PC-9 (cell line): ENCODE data around the gene PCSK9. TPM values are rescaled to one million over a fixed set of nuclear protein-coding genes. Genes with fewer than 3 reads are reported as not detected.

Experiments
- BruUV-seq: library from RNA; stranded (reverse); fragments of 400-500 nt; replicated peaks from 2 replicates; lab custom pipeline; 2021; lab: Mats Ljungman, UMichigan
- CTCF ChIA-PET: fragments of 300-600 bp; sonication (Branson Sonifier 250); formaldehyde crosslinking; loops from one replicate; lab custom pipeline; 2022; ENCODE audit warnings: antibody characterized with exemption; lab: Charles Lee
- POLR2A ChIA-PET: fragments of 300-600 bp; sonication (Branson Sonifier 250); formaldehyde crosslinking; loops from one replicate; lab custom pipeline; 2022; ENCODE audit warnings: antibody characterized with exemption; ENCODE audit not compliant: unreplicated experiment; lab: Charles Lee
- DNase-seq, 2 experiments: peaks; one replicate each; pipeline versions ENCODE4 v3.0.0 to v3.0.0-alpha.2; 2015 to 2022; ENCODE audit warnings: mixed read lengths in 1 of 2
- H2AFZ ChIP-seq: fragments of 200-600 bp; sonication (generic); 2 replicates; pipeline ENCODE4 v1.8.1; 2017; ENCODE audit warnings: antibody characterized with exemption
- H3F3A ChIP-seq: fragments of 200-600 bp; sonication (generic); 2 replicates; pipeline ENCODE4 v1.8.1; 2017; ENCODE audit warnings: antibody characterized with exemption, mild to moderate bottlenecking, low read depth; ENCODE audit not compliant: insufficient read depth
- H3K27ac ChIP-seq: fragments of 200-600 bp; sonication (generic); 2 replicates; pipeline ENCODE4 v1.6.1; 2016; ENCODE audit warnings: mixed run types
- H3K27me3 ChIP-seq: fragments of 200-600 bp; sonication (generic); 2 replicates; pipeline ENCODE4 v1.6.1; 2016; ENCODE audit warnings: low read depth, mixed run types; ENCODE audit not compliant: insufficient read depth
- H3K36me3 ChIP-seq: fragments of 200-600 bp; sonication (generic); 2 replicates; pipeline ENCODE4 v1.6.1; 2016; ENCODE audit warnings: low read depth, mixed run types
- H3K4me1 ChIP-seq: fragments of 200-600 bp; sonication (generic); replicated peaks from 2 replicates; pipeline ENCODE4 v1.6.1; 2016; ENCODE audit warnings: mixed run types; ENCODE audit not compliant: insufficient read depth
- H3K4me2 ChIP-seq: fragments of 200-600 bp; sonication (generic); 2 replicates; pipeline ENCODE4 v1.6.1; 2017; ENCODE audit warnings: mixed run types
- H3K4me3 ChIP-seq: fragments of 200-600 bp; sonication (generic); 2 replicates; pipeline ENCODE4 v1.6.1; 2016; ENCODE audit warnings: mixed run types
- H3K79me2 ChIP-seq: fragments of 200-600 bp; sonication (generic); 2 replicates; pipeline ENCODE4 v1.6.1; 2017; ENCODE audit warnings: low read depth, mixed run types
- H3K9me2 ChIP-seq: fragments of 200-600 bp; sonication (generic); 2 replicates; pipeline ENCODE4 v1.8.1; 2017; ENCODE audit warnings: mild to moderate bottlenecking; ENCODE audit not compliant: insufficient read depth
- H3K9me3 ChIP-seq: fragments of 200-600 bp; sonication (generic); 2 replicates; pipeline ENCODE4 v1.8.1; 2016; ENCODE audit warnings: low read depth; ENCODE audit not compliant: insufficient read depth
- H4K20me1 ChIP-seq: fragments of 200-600 bp; sonication (generic); 2 replicates; pipeline ENCODE4 v1.8.1; 2017; ENCODE audit not compliant: insufficient read depth
- CTCF ChIP-seq: fragments of 200-600 bp; sonication (generic); conservative IDR thresholded peaks from 2 replicates; pipeline ENCODE4 v1.6.1; 2017; ENCODE audit warnings: mixed run types, antibody characterized with exemption, mild to moderate bottlenecking, moderate library complexity
- EZH2 ChIP-seq: fragments of 200-600 bp; sonication (generic); IDR thresholded peaks from 2 replicates; pipeline ENCODE4 v1.8.0; 2017; ENCODE audit warnings: antibody characterized with exemption, low read depth
- intact Hi-C: fragments of 100-400 bp; cut with micrococcal nuclease; formaldehyde crosslinking; loops from one replicate; pipeline ENCODE4 v1.10.0; 2022; ENCODE audit not compliant: unreplicated experiment
- total RNA-seq: library from RNA; stranded (reverse); gene quantifications from 2 replicates; pipeline ENCODE4 v1.2.3, GENCODE V29; 2021

The PCSK9 gene
- total RNA-seq, 1 experiment from 2014 or later = 133 TPM

GRCh38 chr1:55049914-55050278, 10.5 kb downstream of the PCSK9 start:
- BruUV-seq = no TSS peak
- no peak for DNase-seq
- no peaks in the 10 kb centered on the region for H3K27me3 ChIP-seq
- ChIA-PET CTCF (interaction anchor here (0.6 kb wide), 2 partner anchors 102 to 702 kb away, joined by 3 to 6 read pairs; no protein-coding TSS in a partner anchor), POLR2A (no interaction called here)
- H3K27ac ChIP-seq = no peak overlapping the region
- H3K36me3 ChIP-seq = no peaks in the 10 kb centered on the region; the same call in 1 of the 2 replicates
- no peak overlapping the region for H3K4me3 ChIP-seq
- no peak overlapping the region for H2AFZ ChIP-seq
- H3K9me3 ChIP-seq = no peaks in the 10 kb centered on the region
- no peaks in the 10 kb centered on the region for H3K79me2 ChIP-seq
- no peaks in the 10 kb centered on the region for H3F3A ChIP-seq
- intact Hi-C loops = no loop called here
- TF ChIP-seq EZH2 (no peak), CTCF (no peak)
- H3K4me1 ChIP-seq = no peaks in the 10 kb centered on the region
- H3K9me2 ChIP-seq = no peaks in the 10 kb centered on the region
- no peak overlapping the region for H3K4me2 ChIP-seq
- H4K20me1 ChIP-seq = no peaks in the 10 kb centered on the region

DNA sequence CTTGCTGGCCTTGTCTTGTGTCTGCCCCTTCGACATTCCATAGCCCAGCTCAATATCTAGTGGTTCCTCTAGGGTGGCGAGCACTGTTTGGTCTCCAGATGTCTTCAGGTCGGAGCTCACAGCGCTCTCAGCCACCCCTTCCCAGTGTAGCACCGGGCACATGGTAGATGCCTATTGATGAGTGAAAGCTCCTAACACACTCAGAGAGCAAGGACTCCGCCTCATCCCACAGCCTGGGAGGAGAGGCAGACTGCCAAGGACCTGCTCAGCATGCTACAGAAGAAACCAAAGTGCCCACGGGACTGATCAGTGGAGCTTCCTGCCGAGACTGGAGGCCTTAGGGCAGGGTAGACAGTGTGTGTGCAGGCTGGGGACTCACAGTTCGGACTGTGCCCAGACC, 10.9 kb downstream of the PCSK9 start:
- no peaks in the 10 kb centered on the region; the same call in 1 of the 2 replicates for H3K36me3 ChIP-seq
- TF ChIP-seq EZH2 (no peak), CTCF (no peak)
- no peak overlapping the region for H3K4me2 ChIP-seq
- no peaks in the 10 kb centered on the region for H3K9me2 ChIP-seq
- no peak overlapping the region for H2AFZ ChIP-seq
- H3K9me3 ChIP-seq = no peaks in the 10 kb centered on the region
- BruUV-seq = no TSS peak
- H3K27me3 ChIP-seq = no peaks in the 10 kb centered on the region
- no peaks in the 10 kb centered on the region for H3F3A ChIP-seq
- H3K4me3 ChIP-seq = no peak overlapping the region
- CTCF ChIA-PET = interaction anchor here (0.6 kb wide), 1 partner anchor 702 kb away, joined by 3 read pairs; no protein-coding TSS in a partner anchor
- intact Hi-C loops = no loop called here
- no peak overlapping the region for H3K27ac ChIP-seq
- H4K20me1 ChIP-seq = no peaks in the 10 kb centered on the region
- no peak for DNase-seq
- no peaks in the 10 kb centered on the region for H3K79me2 ChIP-seq
- H3K4me1 ChIP-seq = no peaks in the 10 kb centered on the region
- POLR2A ChIA-PET = no interaction called here

DNA sequence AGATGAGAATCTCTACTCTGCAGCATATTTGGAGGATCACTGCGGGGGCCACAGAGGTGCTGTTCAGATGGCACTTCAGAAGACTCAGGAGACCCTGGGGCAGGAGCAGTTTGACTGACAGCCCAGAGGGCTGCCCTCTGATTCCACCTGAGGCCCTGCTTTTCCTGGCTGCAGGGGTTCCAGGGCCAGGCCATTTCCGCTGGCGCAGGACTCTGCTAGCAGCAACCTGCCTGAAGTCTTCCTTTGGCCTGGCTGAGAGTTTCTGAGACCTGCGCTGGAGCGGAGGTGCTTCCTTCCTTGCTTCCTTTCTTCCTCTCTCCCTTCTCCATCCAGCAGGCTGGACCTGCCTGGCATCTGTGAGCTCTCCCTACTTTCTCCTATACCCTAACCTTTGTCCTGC, 11.8 kb downstream of the PCSK9 start:
- Histone ChIP-seq H3K4me2 (no peak overlapping the region), H3K36me3 (no peaks in the 10 kb centered on the region; the same call in 1 of the 2 replicates), H3K4me1 (no peaks in the 10 kb centered on the region), H3K9me3 (no peaks in the 10 kb centered on the region), H3F3A (no peaks in the 10 kb centered on the region), H3K79me2 (no peaks in the 10 kb centered on the region), H3K27me3 (no peaks in the 10 kb centered on the region), H2AFZ (no peak overlapping the region), H3K27ac (no peak overlapping the region), H3K4me3 (no peak overlapping the region), H4K20me1 (no peaks in the 10 kb centered on the region), H3K9me2 (no peaks in the 10 kb centered on the region)
- ChIA-PET POLR2A (no interaction called here), CTCF (no interaction called here)
- no peak for TF ChIP-seq EZH2
- TF ChIP-seq CTCF = no peak
- DNase-seq = no peak
- no TSS peak for BruUV-seq
- intact Hi-C loops = no loop called here
